Measurements from ENCODE around the gene RYR1.
"Not testable (repeated sequence)": the region's sequence is repeated elsewhere in the genome, so short reads cannot be mapped to it uniquely, and the experiment has no call there.

RYR1 gene

GRCh38 chr19:38463365-38463764 lies 29.9 kb downstream of the RYR1 start:
- DNase-seq: no peak

- no peak for DNase-seq
These were observed 31.1 kb downstream of the RYR1 start for GRCh38 chr19:38464421-38465082.

GRCh38 chr19:38466050-38466449 lies 32.6 kb downstream of the RYR1 start:
- no peak for DNase-seq

- DNase-seq: no peak
These were observed 34.3 kb downstream of the RYR1 start for GRCh38 chr19:38467541-38468525.

GRCh38 chr19:38469151-38469550 lies 35.7 kb downstream of the RYR1 start:
- no peak for DNase-seq

GRCh38 chr19:38470788-38471480 lies 37.4 kb downstream of the RYR1 start:
- no peak for DNase-seq

- not testable (repeated sequence) for DNase-seq
These were observed 39.2 kb downstream of the RYR1 start for GRCh38 chr19:38472725-38473124.

GRCh38 chr19:38473201-38473600 lies 39.7 kb downstream of the RYR1 start:
- DNase-seq: no peak

- no peak for DNase-seq
These were observed 41.7 kb downstream of the RYR1 start for GRCh38 chr19:38475176-38475575.

- DNase-seq: no peak
These were observed 44.9 kb downstream of the RYR1 start for GRCh38 chr19:38478273-38478971.

GRCh38 chr19:38482496-38482895 lies 49.0 kb downstream of the RYR1 start:
- DNase-seq: no peak

GRCh38 chr19:38483016-38483630 lies 49.6 kb downstream of the RYR1 start:
- DNase-seq: no peak

GRCh38 chr19:38484747-38485146 lies 51.3 kb downstream of the RYR1 start:
- DNase-seq: no peak

GRCh38 chr19:38485541-38486285 lies 52.2 kb downstream of the RYR1 start:
- DNase-seq: no peak

- no peak for DNase-seq
These were observed 53.3 kb downstream of the RYR1 start for GRCh38 chr19:38486731-38487336.

- no peak for DNase-seq
These were observed 54.6 kb downstream of the RYR1 start for GRCh38 chr19:38488096-38488495.

GRCh38 chr19:38488776-38489481 lies 55.4 kb downstream of the RYR1 start:
- no peak for DNase-seq

- DNase-seq: no peak
These were observed 57.4 kb downstream of the RYR1 start for GRCh38 chr19:38490861-38491260.

GRCh38 chr19:38492181-38492813 lies 58.8 kb downstream of the RYR1 start:
- DNase-seq: no peak

GRCh38 chr19:38494379-38494778 lies 60.9 kb downstream of the RYR1 start:
- no peak for DNase-seq

Data from NCI-H1105 treated with DMSO at 0.1 percent for 48 hours (cell line).